Lower lobe of right lung (tissue), 2 donors: ENCODE data around the gene CDHR3. TPM values are rescaled to one million over a fixed set of nuclear protein-coding genes. Genes with fewer than 3 reads are reported as not detected.

ENCODE experiments used
- ATAC-seq, 2 donors: fragments of 200-7000 bp; cut with Tn5 transposase; one replicate each; pipeline ENCODE4 v1.9.1; 2020 to 2022; ENCODE audit warnings: mild to moderate bottlenecking in 2 of 2, moderate library complexity in 2 of 2
- DNase-seq: peaks from one replicate; pipeline ENCODE4 v3.0.0-alpha.2; 2020
- H3K27ac ChIP-seq: fragments of 200-600 bp; one replicate; pipeline ENCODE4 v1.8.0; 2022
- H3K27me3 ChIP-seq: fragments of 200-600 bp; one replicate; pipeline ENCODE4 v1.8.0; 2022; ENCODE audit warnings: low read depth
- H3K36me3 ChIP-seq: fragments of 200-600 bp; one replicate; pipeline ENCODE4 v1.8.0; 2022; ENCODE audit warnings: mild to moderate bottlenecking
- H3K4me1 ChIP-seq: fragments of 200-600 bp; one replicate; pipeline ENCODE4 v1.8.0; 2022
- H3K4me3 ChIP-seq: fragments of 200-600 bp; one replicate; pipeline ENCODE4 v1.8.0; 2022; ENCODE audit warnings: mild to moderate bottlenecking
- H3K9me3 ChIP-seq: fragments of 200-600 bp; one replicate; pipeline ENCODE4 v1.8.0; 2022
- CTCF ChIP-seq: fragments of 200-600 bp; IDR thresholded peaks from one replicate; pipeline ENCODE4 v1.8.0; 2022; ENCODE audit warnings: antibody characterized with exemption, mild to moderate bottlenecking
- intact Hi-C: fragments of 100-400 bp; cut with DNase I; formaldehyde crosslinking; loops from one replicate; pipeline ENCODE4 v1.11.0; 2022
- total RNA-seq: library from RNA; stranded (reverse); fragmentation: NEBNext Ultra II Directional; extraction: Animal tissue kit (Norgen Biotek cat#: 25700); gene quantifications from one replicate; pipeline ENCODE4 v1.2.1, GENCODE V29; 2021
- donor health status: DM: no; HTN: yes; CAD: no; lungs with severe emphysema.

Gene CDHR3
- total RNA-seq, 1 donor from 2014 or later = 28.7 TPM

- TF ChIP-seq CTCF = peak; percentile 74
- Histone ChIP-seq H3K27ac (no peak overlapping the region), H3K4me3 (no peak overlapping the region), H3K36me3 (no peaks in the 10 kb centered on the region), H3K4me1 (peaks cover 14% of the 10 kb centered on the region), H3K27me3 (no peaks in the 10 kb centered on the region), H3K9me3 (no peaks in the 10 kb centered on the region)
- ATAC-seq (peak; percentile 59 to 61), DNase-seq (no peak)
- intact Hi-C loops = loop anchor here (5.0 kb wide), 1 partner anchor 389 kb away; no protein-coding TSS in a partner anchor
Observed at GRCh38 chr7:106041140-106041717, 78.2 kb downstream of the CDHR3 start.

- no peak for DNase-seq
- TF ChIP-seq CTCF = no peak
- H3K4me1 ChIP-seq = peaks cover 14% of the 10 kb centered on the region
Observed at GRCh38 chr7:106042196-106042611, 79.1 kb downstream of the CDHR3 start.

GRCh38 chr7:106045139-106045538 is 82.1 kb downstream of the CDHR3 start:
- ATAC-seq = no peak
- no peak for TF ChIP-seq CTCF
- Histone ChIP-seq H3K4me3 (no peak overlapping the region), H3K36me3 (no peaks in the 10 kb centered on the region), H3K27me3 (no peaks in the 10 kb centered on the region), H3K9me3 (no peaks in the 10 kb centered on the region), H3K4me1 (peaks cover 14% of the 10 kb centered on the region), H3K27ac (no peak overlapping the region)
- intact Hi-C loops = no loop called here
- no peak for DNase-seq

More at GRCh38 chr7:106042196-106042611, 79.1 kb downstream of the CDHR3 start:
- Histone ChIP-seq H3K27ac (no peak overlapping the region), H3K27me3 (no peaks in the 10 kb centered on the region), H3K36me3 (no peaks in the 10 kb centered on the region), H3K4me3 (no peak overlapping the region), H3K9me3 (no peaks in the 10 kb centered on the region)
- intact Hi-C loops = loop anchor here (5.0 kb wide), 1 partner anchor 390 kb away; no protein-coding TSS in a partner anchor
- ATAC-seq = no peak

GRCh38 chr7:106045586-106045985 is 82.5 kb downstream of the CDHR3 start:
- Histone ChIP-seq H3K4me1 (peaks cover 18% of the 10 kb centered on the region), H3K27me3 (no peaks in the 10 kb centered on the region), H3K27ac (no peak overlapping the region), H3K4me3 (no peak overlapping the region), H3K9me3 (no peaks in the 10 kb centered on the region), H3K36me3 (no peaks in the 10 kb centered on the region)
- no peak for DNase-seq
- intact Hi-C loops = no loop called here
- no peak for TF ChIP-seq CTCF
- ATAC-seq = no peak

- no peak for ATAC-seq
- intact Hi-C loops = no loop called here
- H3K27me3 ChIP-seq = no peaks in the 10 kb centered on the region
Observed at GRCh38 chr7:106047184-106047583, 84.1 kb downstream of the CDHR3 start.

More at GRCh38 chr7:106047184-106047583, 84.1 kb downstream of the CDHR3 start:
- no peaks in the 10 kb centered on the region for H3K9me3 ChIP-seq
- no peaks in the 10 kb centered on the region for H3K36me3 ChIP-seq
- no peak overlapping the region for H3K4me3 ChIP-seq
- H3K4me1 ChIP-seq = peaks cover 12% of the 10 kb centered on the region
- H3K27ac ChIP-seq = no peak overlapping the region
- TF ChIP-seq CTCF = no peak
- DNase-seq = no peak
